Panc1 (cell line): Measurements from ENCODE around the gene TMEM97.

Experiments
- CTCF ChIP-seq: fragments of 450-650 bp; IDR thresholded peaks from 2 replicates; pipeline ENCODE4 v1.5.1; 2017; ENCODE audit warnings: mild to moderate bottlenecking
- POLR2AphosphoS5 ChIP-seq: IDR thresholded peaks from 2 replicates; pipeline ENCODE4 v1.6.1; 2012; ENCODE audit warnings: mild to moderate bottlenecking, low read depth, low read length, moderate library complexity
- REST ChIP-seq, 2 experiments: IDR thresholded peaks; 2 replicates each; pipeline ENCODE4 v1.6.1; 2011 to 2012; ENCODE audit warnings: low read depth in 2 of 2, control low read depth in 1 of 2, low read length in 1 of 2, mild to moderate bottlenecking in 1 of 2, moderate library complexity in 1 of 2; ENCODE audit not compliant: insufficient read depth in 1 of 2

DNA sequence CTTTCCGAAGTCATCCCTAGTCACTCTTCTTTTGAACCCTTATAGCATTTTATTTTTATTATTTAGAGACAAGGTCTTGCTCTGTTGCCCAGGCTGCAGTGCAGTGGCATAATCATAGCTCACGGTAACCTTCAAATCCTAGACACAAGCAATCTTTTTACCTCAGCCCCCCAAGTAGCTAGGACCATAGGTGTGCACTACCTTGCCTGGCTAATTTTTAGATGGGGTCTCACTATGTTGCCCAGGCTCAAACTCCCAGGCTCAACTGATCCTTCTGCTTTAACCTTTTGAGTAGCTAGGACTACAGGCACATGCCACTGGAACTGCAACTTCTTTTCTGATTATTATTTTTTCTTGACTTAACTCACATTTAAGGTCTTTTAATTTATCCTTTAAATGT lies 33.0 kb upstream of the TMEM97 start:
- TF ChIP-seq CTCF (no peak), REST (IDR thresholded peaks at IDR 0.05; ENCODE audit: insufficient read depth in 1 of 2, low read depth in 2 of 2, low read length in 1 of 2) (no peak), POLR2AphosphoS5 (no peak)
